HG02938 (cell line): ENCODE data around the gene INSC.
A peak's percentile ranks its signal among the peaks of the same experiment; 100 is the strongest.

Experiments used
- ATAC-seq: cut with Tn5 transposase; IDR thresholded peaks from one replicate; pipeline ENCODE4 v1.9.1; 2021; ENCODE audit warnings: mild to moderate bottlenecking, moderate library complexity; ENCODE audit not compliant: unreplicated experiment

Gene INSC

DNA sequence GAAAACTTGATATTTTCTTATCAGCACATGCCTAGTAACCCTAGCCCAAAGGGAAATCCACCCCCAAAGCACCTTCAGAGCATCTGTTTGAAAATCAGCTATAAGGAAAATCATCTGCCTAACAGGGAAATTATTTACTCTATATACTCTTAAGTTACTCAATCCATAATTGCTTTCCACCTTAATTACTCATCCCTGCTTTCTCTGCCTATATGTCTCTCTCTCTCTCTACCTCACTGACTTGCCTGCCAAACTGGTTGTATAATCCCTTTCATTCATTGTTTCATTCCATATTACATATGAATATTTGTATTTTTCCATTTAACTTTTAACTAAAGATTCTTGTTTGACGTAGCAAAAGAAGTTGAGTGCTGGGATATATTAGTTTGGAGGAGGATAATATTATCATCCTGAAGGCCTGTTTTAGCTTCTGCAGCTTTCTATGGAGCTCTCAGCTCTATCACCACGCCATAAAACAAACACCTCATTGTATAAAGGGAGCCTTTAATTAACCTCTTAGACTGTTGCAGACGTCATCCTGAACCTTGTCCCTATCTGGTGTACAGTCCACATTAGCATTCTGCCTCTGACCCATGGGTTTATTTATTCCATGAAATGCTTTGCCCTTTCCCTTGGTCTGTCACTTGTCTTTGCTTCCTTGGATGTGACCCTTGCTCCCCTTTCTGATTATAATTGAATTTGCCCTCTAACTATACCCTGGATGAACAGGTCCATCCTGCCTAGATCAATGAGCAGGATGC lies 98.9 kb downstream of the INSC start:
- no peak for ATAC-seq

DNA sequence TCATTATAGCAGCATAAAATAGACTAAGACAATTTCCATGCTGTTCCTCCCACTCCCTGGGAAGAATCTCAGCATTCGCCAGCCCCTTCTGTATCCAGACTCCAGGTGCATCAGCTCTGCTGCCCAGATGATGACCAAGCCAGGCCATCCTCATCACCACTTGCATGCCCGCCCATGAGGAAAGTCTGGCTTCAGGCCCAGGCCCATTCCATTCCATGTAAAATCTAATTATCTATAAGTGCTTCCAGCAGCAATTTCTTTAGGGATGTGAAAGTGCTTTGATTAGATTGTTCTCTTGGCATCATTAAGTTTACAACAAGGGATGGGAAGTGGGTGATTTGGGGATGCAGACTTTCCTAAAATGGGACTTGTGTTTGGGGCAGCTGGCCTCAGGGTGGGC lies 100.3 kb downstream of the INSC start:
- ATAC-seq = no peak

DNA sequence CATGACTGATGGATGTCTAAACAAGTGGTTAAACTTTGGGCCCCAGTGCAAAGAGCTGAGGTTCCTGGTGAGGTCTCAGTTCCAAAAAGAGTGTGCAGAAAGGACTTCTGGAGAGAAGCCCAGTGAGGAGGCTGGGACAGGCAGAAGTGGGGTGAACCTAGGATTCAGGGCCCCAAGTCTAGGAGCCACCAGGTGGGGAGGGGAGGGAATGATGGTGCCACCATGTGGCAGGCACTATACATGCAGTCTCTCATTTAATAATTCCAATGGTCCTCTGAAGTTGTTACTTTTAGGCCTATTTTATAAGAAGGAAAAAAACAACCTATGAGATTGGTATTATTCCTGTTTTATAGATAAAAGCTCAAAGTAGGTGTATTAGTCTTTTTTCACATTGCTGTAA lies 102.0 kb downstream of the INSC start:
- no peak for ATAC-seq

DNA sequence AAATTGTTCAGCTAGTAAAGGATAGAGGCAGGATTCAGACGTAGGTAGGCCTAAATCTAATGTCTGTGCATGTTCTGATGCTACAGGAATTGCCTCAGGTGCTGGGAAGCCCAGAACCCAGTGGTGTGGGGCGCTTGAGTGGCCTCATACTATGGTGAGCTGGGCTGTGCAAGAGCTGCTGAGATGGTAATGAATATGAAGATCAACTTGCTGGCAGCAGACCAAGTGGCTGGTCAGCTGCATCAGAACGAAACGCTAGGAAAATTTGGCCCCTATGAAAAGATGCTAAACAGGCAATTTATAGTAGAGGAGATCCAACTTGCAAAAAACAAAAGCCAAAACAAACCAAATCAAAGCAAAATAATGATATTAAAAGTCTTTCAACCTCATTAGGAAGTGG lies 102.7 kb downstream of the INSC start:
- no peak for ATAC-seq

DNA sequence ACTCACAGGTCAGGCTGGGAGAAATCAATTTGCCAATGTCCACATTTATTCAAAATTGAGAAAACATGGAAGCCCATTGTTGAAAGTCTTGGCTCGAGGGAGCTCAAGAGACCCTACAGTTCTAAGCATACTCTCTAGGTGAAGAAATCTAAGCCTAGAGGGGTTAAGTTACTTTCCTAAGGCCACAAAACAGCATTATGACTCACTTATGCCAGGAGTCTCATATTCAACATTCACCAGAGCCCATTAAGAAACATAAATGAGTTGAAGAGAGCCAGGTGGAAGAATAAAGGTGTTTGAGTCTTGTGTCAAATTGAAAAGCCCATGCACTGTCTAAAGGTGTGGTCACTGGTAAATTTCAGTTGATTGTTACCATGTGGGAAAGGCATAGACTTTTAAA lies 108.1 kb downstream of the INSC start:
- ATAC-seq = no peak

GRCh38 chr11:15223318-15223717 lies 108.6 kb downstream of the INSC start:
- no peak for ATAC-seq

DNA sequence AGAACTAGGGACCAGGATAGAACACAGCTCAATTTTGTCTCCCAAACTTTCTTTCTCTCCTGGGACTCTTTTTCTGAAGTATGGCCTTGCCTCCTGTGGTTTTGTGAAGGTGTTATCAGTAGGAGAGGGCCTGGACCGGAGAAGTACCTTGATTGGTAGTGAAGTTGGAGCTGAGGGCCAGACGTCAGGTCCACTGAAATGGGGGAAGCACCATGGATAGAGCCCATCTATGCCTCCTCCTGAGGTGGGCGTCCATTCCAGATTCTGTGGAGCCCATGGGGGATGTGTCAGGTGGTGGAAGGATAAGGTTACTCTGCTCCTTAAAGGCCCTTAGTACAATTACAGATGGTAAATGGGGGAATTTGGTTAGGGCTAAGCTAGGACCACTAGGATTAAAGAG lies 109.7 kb downstream of the INSC start:
- no peak for ATAC-seq

DNA sequence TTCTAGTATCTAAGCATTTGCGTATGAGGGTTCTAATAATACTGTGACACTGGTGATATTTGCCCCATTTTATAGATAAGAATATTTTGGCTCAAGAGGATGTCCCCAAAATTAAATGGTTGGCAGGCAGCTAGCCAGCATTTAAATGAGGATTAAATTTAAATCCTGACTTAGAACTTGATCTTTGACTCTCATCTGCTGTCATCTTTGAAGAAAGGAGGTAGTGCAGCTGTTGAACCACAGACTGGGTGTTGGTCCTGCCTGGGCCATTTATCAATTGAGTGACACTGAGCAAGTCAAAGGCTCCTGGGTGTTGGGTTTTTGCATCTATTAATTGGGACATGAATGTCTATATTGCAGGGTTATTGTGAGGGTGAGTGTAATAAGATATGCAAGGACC lies 112.3 kb downstream of the INSC start:
- no peak for ATAC-seq

- ATAC-seq = no peak
These were observed 113.7 kb downstream of the INSC start for GRCh38 chr11:15228331-15228849.

DNA sequence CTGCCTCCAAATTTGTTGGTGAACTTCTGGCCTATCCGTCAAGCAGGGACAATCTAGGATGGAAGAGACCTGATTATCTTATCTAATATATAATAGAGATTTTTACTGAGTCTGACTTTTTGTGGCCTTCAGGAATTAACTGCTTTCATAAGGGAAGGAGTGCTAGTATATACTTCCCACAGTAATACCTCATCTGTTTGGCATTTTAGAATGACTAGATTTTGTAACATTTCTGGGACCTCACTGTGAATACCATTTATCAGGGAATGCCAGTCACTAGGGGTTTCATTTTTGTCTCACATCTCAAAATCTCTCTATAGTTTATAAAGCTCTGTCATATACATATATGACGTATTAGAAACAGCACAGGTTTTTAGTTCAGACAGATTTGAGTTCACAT lies 114.3 kb downstream of the INSC start:
- no peak for ATAC-seq

GRCh38 chr11:15232496-15232895 lies 117.8 kb downstream of the INSC start:
- no peak for ATAC-seq

GRCh38 chr11:15233371-15234165 lies 118.8 kb downstream of the INSC start:
- no peak for ATAC-seq

DNA sequence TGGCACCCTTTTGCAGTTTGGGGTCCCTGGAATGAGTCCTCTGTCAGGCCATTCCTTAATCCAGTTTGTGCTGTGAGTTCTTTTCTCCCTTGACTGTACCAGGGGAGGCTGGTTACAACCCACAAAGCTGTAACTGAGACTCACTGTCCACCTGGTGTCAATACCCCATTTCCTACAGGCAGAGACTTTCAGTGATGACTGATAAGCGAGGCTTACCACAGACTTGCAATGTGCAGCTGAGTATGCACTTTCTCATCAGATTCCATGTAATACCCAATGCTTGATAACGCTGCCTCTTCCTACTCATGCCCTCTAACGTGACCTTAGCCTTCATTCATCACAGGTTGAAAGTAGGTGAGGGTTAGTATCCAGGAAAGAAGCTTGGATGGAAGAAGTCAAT lies 120.1 kb downstream of the INSC start:
- no peak for ATAC-seq

DNA sequence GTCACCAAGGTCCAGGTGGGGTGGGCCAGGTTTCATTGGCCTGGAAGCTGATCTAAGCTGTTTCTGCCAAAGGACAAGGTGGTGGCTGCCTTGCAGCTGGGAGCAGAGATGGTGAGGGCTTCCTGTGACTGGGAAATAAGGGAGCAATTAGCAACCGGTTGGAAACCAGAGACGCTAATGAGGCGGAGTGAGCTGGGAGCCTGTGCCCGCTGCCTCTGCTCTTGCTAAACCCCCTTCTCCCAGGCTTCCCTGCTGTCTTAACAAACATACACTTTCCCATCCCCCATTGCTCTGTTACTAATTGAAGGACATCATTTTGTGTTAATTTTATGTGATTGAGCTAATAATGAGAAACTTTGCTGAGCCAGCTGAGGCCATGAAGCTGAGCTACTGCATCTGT lies 121.8 kb downstream of the INSC start:
- ATAC-seq = no peak

- no peak for ATAC-seq
These were observed 124.1 kb downstream of the INSC start for GRCh38 chr11:15238856-15239255.

GRCh38 chr11:15248749-15249148 lies 134.0 kb downstream of the INSC start:
- no peak for ATAC-seq

DNA sequence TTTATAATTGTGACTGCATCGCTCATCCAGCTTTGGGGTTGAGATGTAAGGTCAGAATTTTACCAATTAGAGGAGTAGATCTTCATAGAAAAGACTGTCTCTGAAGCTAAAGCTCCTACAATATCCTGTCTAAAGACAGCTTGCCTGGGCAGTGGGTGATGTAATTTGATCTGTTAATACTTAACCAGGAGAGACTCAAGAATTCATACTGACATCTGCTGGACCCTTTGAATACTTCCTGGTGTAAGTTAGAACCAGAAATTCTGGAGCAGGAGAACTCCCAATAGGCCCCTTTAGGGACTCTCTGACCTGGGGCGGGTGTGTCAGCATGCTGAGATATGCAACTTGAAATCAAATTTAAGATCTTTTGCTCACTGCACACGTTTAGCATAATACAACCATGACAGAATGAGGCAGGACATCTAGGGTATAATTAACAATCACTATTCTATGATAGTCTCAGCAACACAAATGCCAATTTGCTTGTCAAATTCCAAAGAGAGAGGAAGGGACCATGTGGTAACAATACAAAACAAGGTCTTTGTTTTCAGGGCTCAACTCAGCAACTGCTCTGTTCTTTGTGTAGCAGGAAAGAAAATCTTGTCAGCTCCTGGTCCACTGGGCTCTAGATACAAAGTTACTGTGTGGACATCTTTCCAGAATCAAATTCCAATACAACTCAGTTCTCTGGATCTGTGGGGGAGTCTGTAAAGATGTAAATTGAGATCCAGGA lies 143.9 kb downstream of the INSC start:
- ATAC-seq = peak; percentile 75

DNA sequence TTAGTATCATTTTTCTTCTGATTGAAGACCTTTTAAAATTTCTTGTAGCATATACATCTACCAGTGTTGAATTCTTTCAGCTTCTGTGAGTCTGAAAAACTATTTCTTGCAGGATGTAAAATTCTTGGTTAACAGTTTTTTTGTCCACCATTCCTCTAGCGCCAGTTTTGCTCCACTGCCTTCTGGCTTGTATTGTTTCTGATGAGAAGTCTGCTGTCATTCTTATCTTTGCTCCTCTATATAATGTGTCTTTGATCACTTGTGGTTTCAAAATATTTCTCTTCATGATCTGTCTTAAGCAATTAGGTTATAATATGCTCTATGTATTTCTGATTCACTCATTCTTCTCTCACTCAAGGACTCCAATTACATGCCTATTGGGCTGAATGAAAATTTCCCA lies 152.3 kb downstream of the INSC start:
- ATAC-seq = no peak

GRCh38 chr11:15268598-15268997 lies 153.9 kb downstream of the INSC start:
- ATAC-seq = no peak

- no peak for ATAC-seq
These were observed 160.4 kb downstream of the INSC start for GRCh38 chr11:15275141-15275540.

DNA sequence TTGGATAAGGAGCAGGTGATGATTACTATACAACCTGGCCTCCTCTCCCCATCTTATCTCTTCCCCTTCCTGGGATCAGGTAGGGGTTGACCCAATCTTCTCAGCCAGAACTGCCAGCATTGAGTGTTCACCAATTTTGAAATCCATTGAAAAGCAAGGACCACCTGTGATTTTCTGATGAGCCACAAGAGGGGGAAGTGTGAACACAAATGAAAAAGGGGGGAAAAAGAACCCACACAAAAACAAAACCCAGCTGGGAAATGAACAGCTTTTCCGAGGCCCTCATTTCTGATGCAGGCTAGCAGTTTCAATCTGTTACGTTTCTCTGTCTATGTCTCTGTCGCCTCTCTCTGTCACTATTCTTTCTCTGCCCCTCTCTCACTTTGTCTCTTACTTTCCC lies 161.9 kb downstream of the INSC start:
- ATAC-seq = no peak

DNA sequence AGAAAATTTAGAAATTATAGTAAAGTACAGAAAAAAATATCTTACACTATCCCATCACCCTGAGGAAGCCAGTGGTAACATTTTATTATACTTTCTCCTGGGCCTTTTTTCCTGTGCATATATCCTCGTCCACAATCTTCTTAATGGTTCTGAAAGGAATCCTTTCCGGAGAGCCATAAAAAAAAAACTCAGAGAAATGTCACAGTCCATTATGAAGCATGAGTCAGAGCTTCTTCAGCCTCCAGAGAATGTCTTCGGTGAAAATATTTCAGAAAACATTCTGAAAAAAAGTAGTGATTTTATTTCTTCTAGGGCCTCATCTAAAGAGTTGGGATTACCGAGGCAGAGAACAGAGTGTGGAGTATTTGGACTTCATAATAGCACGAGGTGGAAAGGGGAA lies 163.4 kb downstream of the INSC start:
- no peak for ATAC-seq
